Activated T-cell treated with anti-CD3 and anti-CD28 coated beads for 48 hours (primary cell): ENCODE data around the gene DRC1.

Experiments
- DNase-seq: peaks from one replicate; pipeline ENCODE4 v3.0.0-alpha.2; 2020; ENCODE audit warnings: low read depth

DRC1 gene

GRCh38 chr2:26448651-26449050 lies 46.9 kb downstream of the DRC1 start:
- no peak for DNase-seq

DNA sequence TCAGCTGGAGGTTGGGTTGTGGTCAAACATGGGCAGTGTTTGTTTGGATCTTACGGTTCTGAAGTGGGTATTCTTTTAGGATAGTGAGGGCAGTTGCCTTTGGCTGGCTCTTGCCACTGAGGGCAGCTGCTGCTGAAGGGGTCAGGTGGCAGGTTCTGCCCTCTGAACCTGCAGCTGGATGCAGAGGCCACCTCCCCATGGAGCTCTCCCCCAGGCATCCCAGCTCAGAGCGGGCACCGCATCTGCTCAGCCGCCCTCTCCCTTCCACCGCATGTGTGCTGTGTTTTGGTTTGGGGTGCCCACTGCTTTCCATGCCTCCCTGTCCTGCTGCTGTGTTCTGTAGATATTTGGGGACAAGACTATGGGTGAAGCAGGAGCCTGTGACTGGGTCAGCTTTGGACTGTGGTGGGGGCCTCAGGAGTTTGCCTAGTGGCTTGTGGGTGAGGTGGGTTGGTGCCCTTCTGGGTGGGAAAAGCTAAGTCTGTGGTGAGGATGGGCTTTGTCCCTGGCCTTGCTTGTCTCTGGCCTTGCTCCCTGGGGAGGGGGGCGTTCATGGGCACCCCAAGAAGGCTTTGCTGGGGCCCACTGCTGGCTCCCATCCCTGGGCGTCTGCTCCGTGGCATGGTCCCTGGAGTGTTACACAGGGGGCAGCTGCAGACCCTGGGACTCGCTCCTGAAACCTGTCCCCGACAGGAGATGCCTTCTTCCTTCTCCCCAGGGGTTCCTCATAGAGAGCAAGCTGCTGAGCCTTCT lies 47.7 kb downstream of the DRC1 start:
- no peak for DNase-seq

DNA sequence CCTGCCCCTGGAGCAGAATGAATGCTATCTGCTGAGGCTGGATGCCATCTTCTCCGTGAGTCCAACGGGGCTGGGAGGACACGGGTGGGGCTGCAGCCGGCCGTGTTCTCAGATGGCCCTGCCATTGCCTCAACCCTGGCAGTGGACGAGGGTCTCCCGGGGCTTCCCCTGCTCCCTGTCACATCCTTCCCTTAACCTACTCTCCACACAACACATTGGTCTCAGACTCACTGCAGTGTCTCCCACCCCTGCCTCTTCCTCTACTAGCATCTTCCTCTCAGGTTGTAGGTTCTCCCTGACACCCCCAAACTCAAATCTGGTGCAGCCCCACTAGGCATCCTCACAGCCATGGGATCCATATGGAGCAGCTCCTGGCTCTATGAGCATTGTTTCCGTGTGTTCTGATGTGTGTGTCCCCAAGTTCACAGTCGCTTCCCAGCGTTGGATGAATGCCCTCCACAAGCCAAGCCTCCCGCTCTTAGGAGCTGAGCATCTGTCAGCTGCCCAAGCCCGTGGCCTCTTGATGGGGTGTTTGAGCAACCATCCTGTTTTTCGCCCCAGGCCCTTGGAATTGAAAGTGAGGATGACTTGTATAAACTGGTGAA lies 48.4 kb downstream of the DRC1 start:
- DNase-seq: no peak

DNA sequence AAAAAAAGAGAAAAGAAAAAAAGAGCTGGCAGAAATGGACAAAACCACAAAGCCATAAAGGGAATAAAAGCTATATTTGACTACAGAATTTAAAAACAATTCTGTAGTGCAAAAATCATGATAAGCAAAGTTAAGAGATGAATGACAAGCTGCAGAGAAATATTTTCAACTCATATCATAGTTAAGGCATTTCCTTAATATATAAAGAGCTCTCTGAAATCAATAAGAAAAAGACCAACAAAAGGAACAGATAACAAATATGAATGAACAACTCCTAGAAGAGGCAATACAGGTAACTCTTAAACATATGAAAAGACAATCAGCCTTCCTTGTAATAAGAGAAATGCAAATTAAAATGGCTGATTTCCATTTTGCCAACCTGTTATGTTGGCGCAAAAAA lies 50.0 kb downstream of the DRC1 start:
- DNase-seq: no peak

- DNase-seq: no peak
Measured at GRCh38 chr2:26453421-26454329, 52.0 kb downstream of the DRC1 start.

DNA sequence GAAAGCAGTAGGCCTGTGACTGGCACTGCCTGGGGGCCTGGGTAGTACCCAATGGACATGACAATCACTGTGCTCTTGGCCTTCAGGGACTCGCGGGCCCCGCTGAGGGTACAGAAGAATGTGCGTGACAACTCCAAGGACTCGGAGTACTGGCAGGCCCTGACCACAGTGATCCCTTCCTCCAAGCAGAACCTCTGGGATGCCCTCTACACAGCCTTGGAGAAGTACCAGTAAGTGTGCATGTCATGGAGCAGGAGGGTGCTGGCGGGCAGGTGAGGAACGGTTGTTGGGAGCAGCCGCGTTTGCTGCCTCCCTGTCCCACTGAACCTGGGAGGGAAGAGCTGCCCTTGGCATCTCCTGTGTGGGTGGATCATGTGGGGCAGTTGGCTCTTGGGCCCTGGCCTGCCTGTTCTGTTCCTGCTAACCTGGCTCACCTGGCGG lies 52.9 kb downstream of the DRC1 start:
- DNase-seq: no peak

DNA sequence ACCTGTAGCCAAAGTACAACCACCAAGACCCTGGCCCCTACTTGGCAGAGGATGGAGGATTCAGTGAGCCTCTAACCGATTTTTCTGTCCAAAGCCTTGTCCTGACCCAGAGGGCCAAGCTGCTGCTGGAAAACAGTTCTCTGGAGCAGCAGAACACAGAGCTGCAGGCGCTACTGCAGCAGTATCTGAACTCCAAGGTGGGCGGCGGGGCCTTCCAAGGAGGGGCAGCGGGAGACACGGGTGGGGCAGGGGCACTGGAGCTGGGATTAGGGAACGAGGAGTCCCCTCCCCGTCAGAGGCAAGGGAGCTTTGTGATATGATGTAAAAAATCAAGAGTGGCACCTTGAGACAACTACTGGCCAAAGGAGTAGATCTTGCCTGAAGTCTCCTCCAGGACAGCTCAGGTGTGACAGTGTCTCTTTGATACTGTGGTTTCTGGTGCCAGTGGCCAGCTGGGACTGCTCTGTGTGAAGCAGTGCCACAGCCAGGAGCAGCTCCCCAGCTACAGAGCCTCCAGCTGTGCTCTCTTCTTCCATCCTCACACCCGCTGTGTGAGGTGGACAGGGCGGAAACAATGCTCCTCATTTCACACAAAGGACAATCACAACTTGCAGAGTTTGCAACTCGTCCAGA lies 53.4 kb downstream of the DRC1 start:
- DNase-seq: no peak

GRCh38 chr2:26455670-26456439 lies 54.1 kb downstream of the DRC1 start:
- DNase-seq: no peak

DNA sequence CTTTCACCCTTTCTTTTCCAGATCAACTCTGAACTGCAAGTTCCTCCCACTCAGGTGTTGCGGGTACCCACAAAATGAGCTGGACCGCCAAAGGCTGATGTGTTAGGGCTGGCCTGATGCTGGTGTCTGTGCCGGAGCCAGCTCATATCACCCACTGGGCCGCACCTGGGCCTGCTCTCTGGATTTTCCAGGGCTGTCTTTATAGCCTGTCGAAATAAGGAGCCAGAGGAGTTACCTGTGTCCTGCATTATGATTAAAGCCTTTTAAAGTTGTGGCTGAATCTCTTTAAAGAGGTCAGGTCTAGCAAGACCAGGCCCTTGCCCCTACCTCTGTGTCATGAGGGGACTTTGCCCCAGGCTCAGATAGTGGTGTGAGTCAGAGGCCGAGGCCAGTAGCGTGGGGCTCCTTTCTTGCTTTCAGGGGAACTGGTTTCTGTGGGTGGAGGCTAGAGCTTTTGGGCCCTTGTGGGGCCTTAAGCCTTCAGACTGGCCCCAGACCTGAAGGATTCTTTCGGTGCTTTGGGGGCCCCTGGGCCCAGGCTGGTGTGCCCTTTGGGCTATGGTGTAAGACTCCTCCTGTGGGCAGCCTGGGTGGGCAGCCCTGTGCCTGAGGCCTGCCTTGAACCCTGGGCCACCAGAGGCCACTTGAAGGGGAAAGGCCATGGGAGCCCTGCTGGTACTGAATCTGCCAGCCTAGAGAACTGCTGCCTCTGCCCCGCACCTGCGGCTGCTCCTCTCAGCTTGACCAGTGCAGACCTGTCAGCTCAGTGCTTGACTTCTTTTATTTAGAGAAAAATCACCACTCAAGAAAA lies 54.9 kb downstream of the DRC1 start:
- no peak for DNase-seq

- no peak for DNase-seq
Measured at GRCh38 chr2:26457251-26457666, 55.5 kb downstream of the DRC1 start.

DNA sequence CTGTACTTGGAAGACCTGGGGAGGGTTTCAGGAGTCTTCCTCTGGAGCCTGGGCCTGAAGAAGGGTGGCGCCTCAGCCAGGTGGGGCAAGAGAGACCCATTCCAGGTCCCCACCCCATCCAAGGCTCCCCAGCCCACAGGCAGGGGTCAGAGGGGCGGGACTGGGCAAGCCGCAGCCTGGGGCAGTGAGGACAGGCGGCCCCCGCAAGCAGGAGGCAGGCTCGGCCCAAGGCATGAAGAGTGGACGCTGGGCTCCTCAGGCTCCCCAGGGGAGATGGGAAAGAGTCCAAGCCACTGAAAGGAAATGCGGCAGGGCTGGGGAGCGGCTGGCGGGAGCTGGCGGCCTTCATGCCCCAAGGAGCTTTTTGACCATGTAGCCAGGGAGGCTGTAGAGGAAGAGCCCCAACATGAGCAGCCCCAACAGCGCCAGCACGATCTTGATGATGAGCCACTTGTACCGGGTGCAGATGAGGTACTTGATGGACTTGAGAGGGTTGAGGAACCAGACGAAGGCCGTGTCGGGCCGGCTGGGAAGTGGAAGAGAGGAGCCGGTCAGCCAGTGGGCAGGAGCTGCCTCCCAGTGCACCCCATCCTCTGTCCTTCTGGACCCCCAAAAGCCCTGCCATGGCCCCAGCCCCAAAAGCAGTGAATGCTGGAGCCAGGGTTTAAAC lies 56.1 kb downstream of the DRC1 start:
- DNase-seq: no peak

- no peak for DNase-seq
Measured at GRCh38 chr2:26458365-26459042, 56.8 kb downstream of the DRC1 start.

GRCh38 chr2:26459991-26460612 lies 58.4 kb downstream of the DRC1 start:
- no peak for DNase-seq

- no peak for DNase-seq
Measured at GRCh38 chr2:26460613-26461031, 58.9 kb downstream of the DRC1 start.

- DNase-seq: no peak
Measured at GRCh38 chr2:26461601-26462023, 59.9 kb downstream of the DRC1 start.

DNA sequence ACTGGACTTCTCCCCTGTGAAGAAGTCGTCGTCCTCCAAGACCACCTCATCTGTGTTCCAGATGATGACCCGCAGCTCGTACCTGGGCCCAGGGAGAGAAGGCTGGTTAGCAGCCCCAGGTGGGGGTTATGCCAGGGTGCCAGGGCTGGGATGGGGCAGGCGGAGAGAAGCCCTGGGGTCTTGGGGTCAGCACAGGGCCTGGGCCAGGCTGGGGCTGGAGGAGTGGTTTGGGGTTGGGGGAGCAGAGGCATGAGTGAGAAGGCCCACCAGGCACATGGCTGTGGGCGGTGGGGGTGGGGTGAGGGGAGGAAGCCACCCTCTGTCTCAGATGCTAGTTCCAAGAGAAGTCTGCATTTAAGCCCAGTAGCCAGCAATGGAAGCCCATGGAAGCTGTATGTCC lies 60.4 kb downstream of the DRC1 start:
- no peak for DNase-seq

DNA sequence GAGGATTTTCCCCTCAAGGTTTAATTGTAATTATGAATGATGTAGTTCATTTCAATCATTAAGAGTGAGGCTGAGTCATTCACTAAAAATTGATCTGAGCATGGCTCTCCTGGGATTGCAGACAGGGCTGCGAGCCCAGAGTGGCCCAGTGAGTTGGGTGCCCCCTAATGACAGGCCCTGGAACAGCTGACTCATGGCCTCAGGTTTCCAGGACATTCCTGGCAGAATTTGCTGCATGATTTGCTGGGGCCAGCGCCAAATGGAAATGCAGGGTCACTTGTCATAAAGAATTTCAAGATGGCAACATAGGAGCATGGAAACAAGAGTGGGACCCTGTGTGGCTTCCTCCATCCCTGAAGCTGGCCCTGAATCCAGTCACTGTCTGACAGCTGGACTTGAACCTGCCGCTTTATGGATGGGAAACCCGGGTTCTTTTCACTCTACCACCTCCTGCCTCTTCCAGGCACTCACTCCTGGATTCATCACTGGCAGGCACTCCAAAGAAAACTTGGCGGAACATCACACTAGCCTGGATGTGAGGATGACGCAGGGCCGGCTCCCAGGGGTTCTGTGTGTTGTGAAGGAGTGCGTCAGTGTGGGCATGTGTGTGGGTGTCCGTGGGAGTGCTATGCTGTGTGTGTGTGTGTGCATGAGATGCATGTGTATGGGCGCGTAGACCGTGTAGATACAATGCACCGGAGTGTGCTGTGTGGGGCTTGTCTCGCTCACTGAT lies 61.0 kb downstream of the DRC1 start:
- no peak for DNase-seq
